Natural killer cell (primary cell): ENCODE data around the gene ELN. TPM values are rescaled to one million over a fixed set of nuclear protein-coding genes. Genes with fewer than 3 reads are reported as not detected.

Experiments used
- ATAC-seq, 3 donors: fragments of 150-1000 bp in 2 of 3; fragments of 200-7000 bp in 1 of 3; cut with Tn5 transposase; 1 replicate in 1 of 3; 2 replicates in 2 of 3; pipeline ENCODE4 v1.10.0; 2021; ENCODE audit warnings: mild to moderate bottlenecking in 2 of 3, moderate library complexity in 2 of 3
- DNase-seq, 2 donors: peaks; one replicate each; pipeline versions ENCODE4 v3.0.0 to v3.0.0-alpha.2; 2013 to 2021; ENCODE audit warnings: mixed read lengths in 1 of 2
- H3K27ac ChIP-seq: one replicate; pipeline ENCODE4 v1.5.1; 2013; ENCODE audit warnings: mild to moderate bottlenecking, low read length
- H3K27me3 ChIP-seq: one replicate; pipeline ENCODE4 v1.6.1; 2013; ENCODE audit warnings: low read length; ENCODE audit not compliant: control insufficient read depth, insufficient read depth
- H3K36me3 ChIP-seq: one replicate; pipeline ENCODE4 v1.6.1; 2013; ENCODE audit warnings: low read length; ENCODE audit not compliant: control insufficient read depth, insufficient read depth
- H3K4me1 ChIP-seq: one replicate; pipeline ENCODE4 v1.6.1; 2013; ENCODE audit warnings: low read length; ENCODE audit not compliant: control insufficient read depth, insufficient read depth
- H3K4me3 ChIP-seq: one replicate; pipeline ENCODE4 v1.5.1; 2013; ENCODE audit warnings: low read length
- H3K9me3 ChIP-seq: one replicate; pipeline ENCODE4 v1.6.1; 2013; ENCODE audit warnings: low read length; ENCODE audit not compliant: control insufficient read depth, insufficient read depth
- H3K27ac Mint-ChIP-seq, 2 donors: one replicate each; pipeline ENCODE4 v1.8.0; 2022; ENCODE audit warnings: mild to moderate bottlenecking in 2 of 2, mixed read lengths in 2 of 2, moderate library complexity in 1 of 2
- H3K27me3 Mint-ChIP-seq, 2 donors: one replicate each; pipeline ENCODE4 v1.8.0; 2022; ENCODE audit warnings: low read depth in 2 of 2, mixed read lengths in 2 of 2
- H3K36me3 Mint-ChIP-seq: one replicate; pipeline ENCODE4 v1.8.0; 2022; ENCODE audit warnings: mixed read lengths
- H3K4me1 Mint-ChIP-seq, 2 donors: one replicate each; pipeline ENCODE4 v1.8.0; 2022; ENCODE audit warnings: mixed read lengths in 2 of 2
- H3K4me3 Mint-ChIP-seq: one replicate; pipeline ENCODE4 v1.8.0; 2022; ENCODE audit warnings: mild to moderate bottlenecking, moderate library complexity, mixed read lengths
- H3K9me3 Mint-ChIP-seq, 2 donors: one replicate each; pipeline ENCODE4 v1.8.0; 2022; ENCODE audit warnings: mixed read lengths in 2 of 2
- WGBS: methylation state at CpG from one replicate; pipeline ENCODE4 v1.1.7; 2013; ENCODE audit warnings: missing lambda C conversion rate; ENCODE audit not compliant: insufficient coverage; 5-methylcytosine and 5-hydroxymethylcytosine counted together
- intact Hi-C: fragments of 100-400 bp; cut with micrococcal nuclease; formaldehyde crosslinking; loops from one replicate; pipeline ENCODE4 v1.14.2; 2022
- total RNA-seq, 4 donors: library from RNA; stranded (reverse); fragments of 120-200 nt in 1 of 4; gene quantifications; one replicate each; pipeline versions ENCODE4 v1.2.3 to v1.2.4, GENCODE V29; 2013 to 2022
- TF ChIP-seq, protein P1 (sequence below): fragments of 200-600 bp; IDR thresholded peaks from one replicate; pipeline ENCODE4 v1.8.0; 2022; ENCODE audit warnings: antibody characterized with exemption

The ELN gene
- total RNA-seq, 3 donors from 2014 or later (not counting 1 experiment from before 2014, with no cell fraction given): 0.75 TPM; not detected in 2

DNA sequence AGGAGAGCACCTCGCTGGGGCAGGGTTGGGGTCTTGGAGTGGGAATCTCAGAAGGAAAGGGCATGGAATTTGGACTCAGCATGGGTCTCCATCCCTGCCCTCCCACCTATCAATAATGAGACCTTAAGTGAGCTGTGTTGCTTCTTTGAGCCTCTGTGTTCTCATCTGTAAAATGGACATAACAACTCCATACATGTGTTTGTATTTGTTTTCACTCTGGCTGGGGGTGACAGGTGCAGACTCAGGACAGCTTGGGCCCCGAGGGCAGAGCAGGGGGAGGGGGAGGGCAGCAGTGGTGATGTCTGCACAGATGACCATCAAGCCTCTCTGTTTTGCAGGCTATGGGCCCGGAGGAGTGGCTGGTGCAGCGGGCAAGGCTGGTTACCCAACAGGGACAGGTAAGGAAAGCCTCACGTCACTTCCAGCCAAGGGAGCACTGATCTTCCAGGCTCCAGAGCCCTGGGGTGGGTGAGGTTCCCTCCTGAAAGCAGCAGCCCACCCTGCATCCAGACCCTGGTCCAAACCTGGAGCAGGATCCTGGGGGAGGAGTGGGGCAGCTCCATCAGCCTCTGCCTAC, 19.9 kb downstream of the ELN start:
- Mint-ChIP-seq H3K9me3 (no peaks in the 10 kb centered on the region), H3K4me1 (peaks cover 0 to 5% of the 10 kb centered on the region in 2 donors), H3K4me3 (no peak overlapping the region), H3K27ac (no peak overlapping the region), H3K27me3 (no peaks in the 10 kb centered on the region), H3K36me3 (no peaks in the 10 kb centered on the region)
- WGBS: 80% methylated on average over 5 of the region's 5 CpGs
- H3K4me1 ChIP-seq: no peaks in the 10 kb centered on the region
- H3K27ac ChIP-seq: no peak overlapping the region
- ATAC-seq (peak in 1 of 3 donors; percentile 24), DNase-seq (no peak)
- no peaks in the 10 kb centered on the region for H3K9me3 ChIP-seq
- intact Hi-C loops: no loop called here
- TF ChIP-seq, protein P1, sequence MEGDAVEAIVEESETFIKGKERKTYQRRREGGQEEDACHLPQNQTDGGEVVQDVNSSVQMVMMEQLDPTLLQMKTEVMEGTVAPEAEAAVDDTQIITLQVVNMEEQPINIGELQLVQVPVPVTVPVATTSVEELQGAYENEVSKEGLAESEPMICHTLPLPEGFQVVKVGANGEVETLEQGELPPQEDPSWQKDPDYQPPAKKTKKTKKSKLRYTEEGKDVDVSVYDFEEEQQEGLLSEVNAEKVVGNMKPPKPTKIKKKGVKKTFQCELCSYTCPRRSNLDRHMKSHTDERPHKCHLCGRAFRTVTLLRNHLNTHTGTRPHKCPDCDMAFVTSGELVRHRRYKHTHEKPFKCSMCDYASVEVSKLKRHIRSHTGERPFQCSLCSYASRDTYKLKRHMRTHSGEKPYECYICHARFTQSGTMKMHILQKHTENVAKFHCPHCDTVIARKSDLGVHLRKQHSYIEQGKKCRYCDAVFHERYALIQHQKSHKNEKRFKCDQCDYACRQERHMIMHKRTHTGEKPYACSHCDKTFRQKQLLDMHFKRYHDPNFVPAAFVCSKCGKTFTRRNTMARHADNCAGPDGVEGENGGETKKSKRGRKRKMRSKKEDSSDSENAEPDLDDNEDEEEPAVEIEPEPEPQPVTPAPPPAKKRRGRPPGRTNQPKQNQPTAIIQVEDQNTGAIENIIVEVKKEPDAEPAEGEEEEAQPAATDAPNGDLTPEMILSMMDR: no peak
- no peak overlapping the region for H3K4me3 ChIP-seq
- no peaks in the 10 kb centered on the region for H3K27me3 ChIP-seq
- H3K36me3 ChIP-seq: no peaks in the 10 kb centered on the region

DNA sequence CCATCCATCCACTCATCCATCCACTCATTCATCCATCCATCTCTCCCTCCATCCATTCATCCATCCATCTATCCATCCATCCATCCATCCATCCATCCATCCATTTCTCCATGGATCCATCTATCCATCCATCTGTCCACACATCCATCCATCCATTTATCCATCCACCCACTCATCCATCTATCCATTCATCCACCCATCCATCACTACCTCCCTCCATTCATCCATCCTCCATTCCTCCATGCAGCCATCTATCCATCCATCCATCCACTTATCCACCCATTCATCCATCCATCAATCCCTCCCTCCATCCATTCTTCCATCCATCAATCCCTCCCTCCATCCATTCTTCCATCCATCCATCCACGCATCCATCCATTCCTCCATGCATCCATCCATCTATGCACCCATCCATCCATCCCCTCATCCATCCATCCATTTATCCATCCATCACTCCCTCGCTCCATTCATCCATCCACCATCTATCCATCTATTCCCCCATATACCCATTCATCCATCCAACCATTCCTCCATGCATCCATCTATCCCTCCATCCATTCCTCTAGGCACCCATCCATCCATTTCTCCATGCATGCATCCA, 21.1 kb downstream of the ELN start:
- Histone ChIP-seq H3K4me1 (no peaks in the 10 kb centered on the region), H3K27me3 (no peaks in the 10 kb centered on the region), H3K9me3 (no peaks in the 10 kb centered on the region), H3K36me3 (no peaks in the 10 kb centered on the region), H3K27ac (no peak overlapping the region), H3K4me3 (no peak overlapping the region)
- no peak for ATAC-seq
- intact Hi-C loops: no loop called here
- TF ChIP-seq, protein P1: no peak
- DNase-seq: no peak
- H3K36me3 Mint-ChIP-seq: no peaks in the 10 kb centered on the region
- H3K9me3 Mint-ChIP-seq: no peaks in the 10 kb centered on the region
- 96% methylated on average over 2 of the region's 2 CpGs for WGBS
- H3K27me3 Mint-ChIP-seq: no peaks in the 10 kb centered on the region
- H3K27ac Mint-ChIP-seq: no peak overlapping the region
- no peak overlapping the region for H3K4me3 Mint-ChIP-seq
- H3K4me1 Mint-ChIP-seq: peaks cover 0 to 5% of the 10 kb centered on the region in 2 donors

DNA sequence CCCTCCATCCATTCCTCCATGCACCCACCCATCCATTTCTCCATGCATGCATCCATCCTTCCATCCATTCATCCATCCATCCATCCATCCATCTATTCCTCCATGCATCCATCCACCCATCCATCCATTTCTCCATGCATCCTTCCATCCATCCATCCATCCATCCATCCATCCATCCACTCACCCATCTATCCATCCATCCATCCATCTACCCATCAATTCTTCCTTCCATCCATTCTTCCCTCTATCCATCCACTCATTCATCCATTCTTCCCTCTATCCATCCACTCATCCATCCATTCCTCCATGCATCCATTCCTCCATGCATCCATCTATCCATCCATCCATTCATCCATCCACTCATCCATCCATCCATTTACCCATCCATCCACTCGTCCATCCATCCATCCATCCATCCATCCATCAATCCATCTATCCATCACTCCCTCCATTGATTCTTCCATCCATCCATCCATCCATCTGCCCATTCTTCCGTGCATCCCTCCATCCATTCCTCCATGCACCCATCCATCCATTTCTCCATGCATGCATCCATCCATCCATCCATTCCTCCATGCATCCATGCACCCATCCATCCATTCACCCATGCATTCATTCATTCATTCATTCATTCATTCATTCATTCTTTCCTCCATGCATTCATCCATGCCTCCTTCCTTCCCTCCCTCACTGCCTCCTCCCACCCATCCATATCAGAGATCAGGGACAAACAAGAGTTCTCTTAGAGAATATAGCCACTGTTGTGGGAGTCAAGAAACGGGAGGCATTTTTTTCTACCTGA, 22.2 kb downstream of the ELN start:
- Histone ChIP-seq H3K36me3 (no peaks in the 10 kb centered on the region), H3K4me1 (no peaks in the 10 kb centered on the region), H3K9me3 (no peaks in the 10 kb centered on the region), H3K27ac (no peak overlapping the region), H3K27me3 (no peaks in the 10 kb centered on the region), H3K4me3 (no peak overlapping the region)
- ATAC-seq (no peak), DNase-seq (no peak)
- H3K4me1 Mint-ChIP-seq: peaks cover 0 to 5% of the 10 kb centered on the region in 2 donors
- H3K4me3 Mint-ChIP-seq: no peak overlapping the region
- WGBS: 91% methylated on average over 3 of the region's 3 CpGs
- H3K27ac Mint-ChIP-seq: no peak overlapping the region
- TF ChIP-seq, protein P1: no peak
- no peaks in the 10 kb centered on the region for H3K36me3 Mint-ChIP-seq
- H3K27me3 Mint-ChIP-seq: no peaks in the 10 kb centered on the region
- intact Hi-C loops: no loop called here
- H3K9me3 Mint-ChIP-seq: no peaks in the 10 kb centered on the region
